HL-60 (cell line): ENCODE results near the gene AMH.

Experiments
- POLR2AphosphoS5 ChIP-seq: IDR thresholded peaks from 2 replicates; pipeline ENCODE4 v1.6.1; 2012; ENCODE audit warnings: low read depth
- TF ChIP-seq, protein P1 (sequence below): IDR thresholded peaks from one replicate; pipeline ENCODE4 v1.5.1; 2011; ENCODE audit warnings: low read length, control low read depth, inconsistent platforms; ENCODE audit not compliant: insufficient read depth

DNA sequence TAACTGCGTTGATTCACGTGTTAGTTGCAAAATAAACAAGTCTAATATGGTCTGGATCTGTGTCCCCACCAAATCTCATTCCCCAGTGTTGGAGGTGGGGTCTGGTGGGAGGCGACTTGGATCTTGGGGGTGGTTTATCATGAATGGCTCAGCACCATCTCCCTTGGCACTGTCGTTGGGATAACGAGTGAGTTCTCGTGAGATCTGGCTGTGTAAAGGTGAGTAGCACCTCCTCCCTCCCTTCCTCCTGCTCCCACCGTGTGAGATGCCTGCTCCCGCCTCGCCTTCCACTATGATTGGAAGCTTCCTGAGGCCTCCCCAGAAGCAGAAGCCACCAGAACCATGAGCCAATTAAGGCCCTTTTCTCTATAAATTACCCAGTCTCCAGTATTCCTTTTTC, 28.0 kb downstream of the AMH start:
- TF ChIP-seq, protein P1, sequence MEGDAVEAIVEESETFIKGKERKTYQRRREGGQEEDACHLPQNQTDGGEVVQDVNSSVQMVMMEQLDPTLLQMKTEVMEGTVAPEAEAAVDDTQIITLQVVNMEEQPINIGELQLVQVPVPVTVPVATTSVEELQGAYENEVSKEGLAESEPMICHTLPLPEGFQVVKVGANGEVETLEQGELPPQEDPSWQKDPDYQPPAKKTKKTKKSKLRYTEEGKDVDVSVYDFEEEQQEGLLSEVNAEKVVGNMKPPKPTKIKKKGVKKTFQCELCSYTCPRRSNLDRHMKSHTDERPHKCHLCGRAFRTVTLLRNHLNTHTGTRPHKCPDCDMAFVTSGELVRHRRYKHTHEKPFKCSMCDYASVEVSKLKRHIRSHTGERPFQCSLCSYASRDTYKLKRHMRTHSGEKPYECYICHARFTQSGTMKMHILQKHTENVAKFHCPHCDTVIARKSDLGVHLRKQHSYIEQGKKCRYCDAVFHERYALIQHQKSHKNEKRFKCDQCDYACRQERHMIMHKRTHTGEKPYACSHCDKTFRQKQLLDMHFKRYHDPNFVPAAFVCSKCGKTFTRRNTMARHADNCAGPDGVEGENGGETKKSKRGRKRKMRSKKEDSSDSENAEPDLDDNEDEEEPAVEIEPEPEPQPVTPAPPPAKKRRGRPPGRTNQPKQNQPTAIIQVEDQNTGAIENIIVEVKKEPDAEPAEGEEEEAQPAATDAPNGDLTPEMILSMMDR: no peak
- peak; percentile 10; the same call in 1 of the 2 replicates for TF ChIP-seq POLR2AphosphoS5
